Testis (tissue), 3 donors: ENCODE data around the gene RPLP2. TPM values are rescaled to one million over a fixed set of nuclear protein-coding genes. Genes with fewer than 3 reads are reported as not detected.

Source experiments
- DNase-seq: peaks from one replicate; pipeline ENCODE4 v3.0.0-alpha.2; 2019
- H3K27ac ChIP-seq, 2 donors: fragments of 200-600 bp; sonication (generic); one replicate each; pipeline ENCODE4 v1.5.1; 2019
- H3K27me3 ChIP-seq: fragments of 200-600 bp; sonication (generic); one replicate; pipeline ENCODE4 v1.5.1; 2019
- H3K36me3 ChIP-seq: fragments of 200-600 bp; sonication (generic); one replicate; pipeline ENCODE4 v1.5.1; 2017; ENCODE audit warnings: low read depth; ENCODE audit errors: missing control alignments
- H3K4me1 ChIP-seq: fragments of 200-600 bp; sonication (generic); one replicate; pipeline ENCODE4 v1.5.1; 2019
- H3K4me3 ChIP-seq, 2 donors: fragments of 200-600 bp; sonication (generic); one replicate each; pipeline ENCODE4 v1.5.1; 2017 to 2019
- H3K9me3 ChIP-seq: fragments of 200-600 bp; sonication (generic); one replicate; pipeline ENCODE4 v1.5.1; 2017
- CTCF ChIP-seq, 3 experiments: fragments of 450-650 bp in 2 of 3; fragments of 200-600 bp in 1 of 3; sonication (generic) in 1 of 3; IDR thresholded peaks; one replicate each; pipeline ENCODE4 v1.5.1; 2016 to 2019; ENCODE audit warnings: antibody characterized with exemption in 3 of 3, mild to moderate bottlenecking in 2 of 3, moderate library complexity in 1 of 3
- POLR2A ChIP-seq: fragments of 450-650 bp; IDR thresholded peaks from one replicate; pipeline ENCODE4 v1.6.1; 2017; ENCODE audit warnings: antibody characterized with exemption, mild to moderate bottlenecking, moderate library complexity
- WGBS, 2 donors: methylation state at CpG; one replicate each; pipeline ENCODE4 v1.1.5; 2018; 5-methylcytosine and 5-hydroxymethylcytosine counted together
- intact Hi-C: fragments of 100-400 bp; cut with DNase I; formaldehyde crosslinking; loops from one replicate; pipeline ENCODE4 v1.15.1; 2023; ENCODE audit warnings: low total_unique reads
- polyA plus RNA-seq: library from polyadenylated mRNA; stranded (reverse); fragments of 350-450 nt; fragmentation: Illumina TruSeq; extraction: RNeasy Lipid Tissue Mini Kit (QIAGEN cat#74804); gene quantifications from one replicate; pipeline ENCODE4 v1.2.3, GENCODE V29; 2014; ENCODE audit warnings: low read depth, low replicate concordance; ENCODE audit not compliant: insufficient read depth
- total RNA-seq, 2 donors: library from RNA; depleted of rRNA; stranded (reverse); fragments of >200 nt; gene quantifications; one replicate each; pipeline ENCODE4 v1.2.3, GENCODE V29; 2016

RPLP2 gene
- total and polyA plus RNA-seq, 3 donors from 2014 or later: 193 to 943 (median 864) TPM

GRCh38 chr11:763073-763463, 46.7 kb upstream of the RPLP2 start:
- Histone ChIP-seq H3K9me3 (no peaks in the 10 kb centered on the region), H3K27me3 (no peaks in the 10 kb centered on the region), H3K27ac (no peak overlapping the region), H3K4me1 (no peaks in the 10 kb centered on the region), H3K4me3 (no peak overlapping the region), H3K36me3 (no peaks in the 10 kb centered on the region)
- DNase-seq: no peak
- intact Hi-C loops: no loop called here
- WGBS, 2 donors: 69 to 76% methylated on average over 17 to 19 of the region's 24 CpGs
- no peak for TF ChIP-seq CTCF (IDR thresholded peaks at IDR 0.05)
- no peak for TF ChIP-seq POLR2A

GRCh38 chr11:763549-764321, 46.0 kb upstream of the RPLP2 start:
- WGBS, 2 donors: 71 to 90% methylated on average over 17 to 22 of the region's 22 CpGs
- H3K4me1 ChIP-seq: no peaks in the 10 kb centered on the region
- no peaks in the 10 kb centered on the region for H3K9me3 ChIP-seq
- H3K27me3 ChIP-seq: no peaks in the 10 kb centered on the region
- no peaks in the 10 kb centered on the region for H3K36me3 ChIP-seq
- TF ChIP-seq POLR2A: no peak
- TF ChIP-seq CTCF (IDR thresholded peaks at IDR 0.05): no peak
- intact Hi-C loops: no loop called here
- no peak for DNase-seq
- H3K27ac ChIP-seq: no peak overlapping the region
- no peak overlapping the region for H3K4me3 ChIP-seq

- intact Hi-C loops: no loop called here
- H3K4me3 ChIP-seq: no peak overlapping the region
- H3K36me3 ChIP-seq: no peaks in the 10 kb centered on the region
- no peak overlapping the region for H3K27ac ChIP-seq
- no peaks in the 10 kb centered on the region for H3K9me3 ChIP-seq
- H3K4me1 ChIP-seq: no peaks in the 10 kb centered on the region
- H3K27me3 ChIP-seq: no peaks in the 10 kb centered on the region
- no peak for DNase-seq
- TF ChIP-seq POLR2A: no peak
- TF ChIP-seq CTCF (IDR thresholded peaks at IDR 0.05): no peak
- WGBS, 2 donors: 75 to 86% methylated on average over 16 to 18 of the region's 18 CpGs
These were observed 45.3 kb upstream of the RPLP2 start for GRCh38 chr11:764322-765024.

GRCh38 chr11:765025-765801, 44.6 kb upstream of the RPLP2 start:
- no peak for TF ChIP-seq POLR2A
- peak in 2 of 3 experiments; percentile 26 to 38 for TF ChIP-seq CTCF (IDR thresholded peaks at IDR 0.05)
- Histone ChIP-seq H3K36me3 (no peaks in the 10 kb centered on the region), H3K27me3 (no peaks in the 10 kb centered on the region), H3K9me3 (no peaks in the 10 kb centered on the region), H3K4me3 (no peak overlapping the region), H3K27ac (no peak overlapping the region), H3K4me1 (no peaks in the 10 kb centered on the region)
- WGBS, 2 donors: 69 to 71% methylated on average over 16 to 19 of the region's 19 CpGs
- intact Hi-C loops: no loop called here
- peak; percentile 53 for DNase-seq
